Testis (tissue), 3 donors: ENCODE measurements around the gene GALNT12. TPM values are rescaled to one million over a fixed set of nuclear protein-coding genes. Genes with fewer than 3 reads are reported as not detected.

Experiments used
- DNase-seq: peaks from one replicate; pipeline ENCODE4 v3.0.0-alpha.2; 2019
- H3K27ac ChIP-seq, 2 donors: fragments of 200-600 bp; sonication (generic); one replicate each; pipeline ENCODE4 v1.5.1; 2019
- H3K27me3 ChIP-seq: fragments of 200-600 bp; sonication (generic); one replicate; pipeline ENCODE4 v1.5.1; 2019
- H3K36me3 ChIP-seq: fragments of 200-600 bp; sonication (generic); one replicate; pipeline ENCODE4 v1.5.1; 2017; ENCODE audit warnings: low read depth; ENCODE audit errors: missing control alignments
- H3K4me1 ChIP-seq: fragments of 200-600 bp; sonication (generic); one replicate; pipeline ENCODE4 v1.5.1; 2019
- H3K4me3 ChIP-seq, 2 donors: fragments of 200-600 bp; sonication (generic); one replicate each; pipeline ENCODE4 v1.5.1; 2017 to 2019
- H3K9me3 ChIP-seq: fragments of 200-600 bp; sonication (generic); one replicate; pipeline ENCODE4 v1.5.1; 2017
- POLR2A ChIP-seq: fragments of 450-650 bp; IDR thresholded peaks from one replicate; pipeline ENCODE4 v1.6.1; 2017; ENCODE audit warnings: antibody characterized with exemption, mild to moderate bottlenecking, moderate library complexity
- WGBS, 2 donors: methylation state at CpG; one replicate each; pipeline ENCODE4 v1.1.5; 2018; 5-methylcytosine and 5-hydroxymethylcytosine counted together
- intact Hi-C: fragments of 100-400 bp; cut with DNase I; formaldehyde crosslinking; loops from one replicate; pipeline ENCODE4 v1.15.1; 2023; ENCODE audit warnings: low total_unique reads
- polyA plus RNA-seq: library from polyadenylated mRNA; stranded (reverse); fragments of 350-450 nt; fragmentation: Illumina TruSeq; extraction: RNeasy Lipid Tissue Mini Kit (QIAGEN cat#74804); gene quantifications from one replicate; pipeline ENCODE4 v1.2.3, GENCODE V29; 2014; ENCODE audit warnings: low read depth, low replicate concordance; ENCODE audit not compliant: insufficient read depth
- total RNA-seq, 2 donors: library from RNA; depleted of rRNA; stranded (reverse); fragments of >200 nt; gene quantifications; one replicate each; pipeline ENCODE4 v1.2.3, GENCODE V29; 2016
- TF ChIP-seq, protein P1 (sequence below), 3 experiments: fragments of 450-650 bp in 2 of 3; fragments of 200-600 bp in 1 of 3; sonication (generic) in 1 of 3; IDR thresholded peaks; one replicate each; pipeline ENCODE4 v1.5.1; 2016 to 2019; ENCODE audit warnings: antibody characterized with exemption in 3 of 3, mild to moderate bottlenecking in 2 of 3, moderate library complexity in 1 of 3

The GALNT12 gene
- total and polyA plus RNA-seq, 3 donors from 2014 or later = 6.9 to 8.0 (median 7.5) TPM

GRCh38 chr9:98850851-98851729 is 43.6 kb downstream of the GALNT12 start:
- DNase-seq = no peak
- TF ChIP-seq, protein P1, sequence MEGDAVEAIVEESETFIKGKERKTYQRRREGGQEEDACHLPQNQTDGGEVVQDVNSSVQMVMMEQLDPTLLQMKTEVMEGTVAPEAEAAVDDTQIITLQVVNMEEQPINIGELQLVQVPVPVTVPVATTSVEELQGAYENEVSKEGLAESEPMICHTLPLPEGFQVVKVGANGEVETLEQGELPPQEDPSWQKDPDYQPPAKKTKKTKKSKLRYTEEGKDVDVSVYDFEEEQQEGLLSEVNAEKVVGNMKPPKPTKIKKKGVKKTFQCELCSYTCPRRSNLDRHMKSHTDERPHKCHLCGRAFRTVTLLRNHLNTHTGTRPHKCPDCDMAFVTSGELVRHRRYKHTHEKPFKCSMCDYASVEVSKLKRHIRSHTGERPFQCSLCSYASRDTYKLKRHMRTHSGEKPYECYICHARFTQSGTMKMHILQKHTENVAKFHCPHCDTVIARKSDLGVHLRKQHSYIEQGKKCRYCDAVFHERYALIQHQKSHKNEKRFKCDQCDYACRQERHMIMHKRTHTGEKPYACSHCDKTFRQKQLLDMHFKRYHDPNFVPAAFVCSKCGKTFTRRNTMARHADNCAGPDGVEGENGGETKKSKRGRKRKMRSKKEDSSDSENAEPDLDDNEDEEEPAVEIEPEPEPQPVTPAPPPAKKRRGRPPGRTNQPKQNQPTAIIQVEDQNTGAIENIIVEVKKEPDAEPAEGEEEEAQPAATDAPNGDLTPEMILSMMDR (IDR thresholded peaks at IDR 0.05) = no peak
- TF ChIP-seq POLR2A = no peak
- H3K4me3 ChIP-seq = no peak overlapping the region
- no peaks in the 10 kb centered on the region for H3K27me3 ChIP-seq
- WGBS, 2 donors = 83 to 89% methylated on average over 10 to 11 of the region's 11 CpGs
- peaks cover 4% of the 10 kb centered on the region for H3K4me1 ChIP-seq
- no peaks in the 10 kb centered on the region for H3K36me3 ChIP-seq
- H3K27ac ChIP-seq = no peak overlapping the region
- intact Hi-C loops = no loop called here
- no peaks in the 10 kb centered on the region for H3K9me3 ChIP-seq

- H3K27ac ChIP-seq = no peak overlapping the region
- no peaks in the 10 kb centered on the region for H3K27me3 ChIP-seq
- 85% methylated on average over 6 of the region's 6 CpGs for WGBS, 2 donors
- intact Hi-C loops = no loop called here
- TF ChIP-seq, protein P1 (IDR thresholded peaks at IDR 0.05) = no peak
- no peak for TF ChIP-seq POLR2A
- H3K4me3 ChIP-seq = no peak overlapping the region
- no peak for DNase-seq
- H3K36me3 ChIP-seq = no peaks in the 10 kb centered on the region
- no peaks in the 10 kb centered on the region for H3K9me3 ChIP-seq
- peaks cover 4% of the 10 kb centered on the region for H3K4me1 ChIP-seq
These were observed 44.4 kb downstream of the GALNT12 start for GRCh38 chr9:98851730-98852459.

DNA sequence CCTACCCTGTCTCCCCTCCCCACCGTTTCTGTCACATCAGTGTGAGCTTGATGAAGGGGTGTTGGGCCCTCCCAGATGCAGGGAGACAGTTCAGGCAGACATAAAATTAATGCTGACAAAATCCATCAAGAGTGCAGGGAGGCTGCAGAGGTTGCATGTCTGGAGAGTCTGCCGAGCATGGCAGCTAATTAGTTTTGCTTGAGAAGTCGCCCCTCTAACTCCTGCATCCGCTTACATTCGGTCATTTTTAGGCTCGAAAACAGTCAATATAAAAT is 44.9 kb downstream of the GALNT12 start:
- Histone ChIP-seq H3K4me3 (no peak overlapping the region), H3K36me3 (no peaks in the 10 kb centered on the region), H3K4me1 (peaks cover 4% of the 10 kb centered on the region), H3K9me3 (no peaks in the 10 kb centered on the region), H3K27me3 (no peaks in the 10 kb centered on the region), H3K27ac (no peak overlapping the region)
- intact Hi-C loops = no loop called here
- TF ChIP-seq, protein P1 (IDR thresholded peaks at IDR 0.05) = no peak
- TF ChIP-seq POLR2A = no peak
- no peak for DNase-seq
- 80 to 83% methylated on average over 6 of the region's 6 CpGs for WGBS, 2 donors

GRCh38 chr9:98852961-98853360 is 45.5 kb downstream of the GALNT12 start:
- Histone ChIP-seq H3K27me3 (no peaks in the 10 kb centered on the region), H3K4me3 (no peak overlapping the region), H3K4me1 (peaks cover 4% of the 10 kb centered on the region), H3K9me3 (no peaks in the 10 kb centered on the region), H3K27ac (no peak overlapping the region), H3K36me3 (no peaks in the 10 kb centered on the region)
- DNase-seq = no peak
- 90 to 100% methylated on average over 2 of the region's 2 CpGs for WGBS, 2 donors
- intact Hi-C loops = no loop called here
- no peak for TF ChIP-seq POLR2A
- TF ChIP-seq, protein P1 (IDR thresholded peaks at IDR 0.05) = no peak
